A673 (cell line): ENCODE data around the gene CKAP4. TPM values are rescaled to one million over a fixed set of nuclear protein-coding genes. Genes with fewer than 3 reads are reported as not detected.

ENCODE experiments used
- BruUV-seq: library from RNA; stranded (reverse); fragments of 400-500 nt; replicated peaks from 2 replicates; lab custom pipeline; 2021; lab: Mats Ljungman, UMichigan
- CTCF ChIA-PET: fragments of 300-600 bp; sonication (Branson Sonifier 250); formaldehyde crosslinking; loops from one replicate; lab custom pipeline; 2022; ENCODE audit warnings: antibody characterized with exemption; lab: Charles Lee
- POLR2A ChIA-PET: fragments of 300-600 bp; sonication (Branson Sonifier 250); formaldehyde crosslinking; loops from one replicate; lab custom pipeline; 2022; ENCODE audit warnings: antibody characterized with exemption; ENCODE audit not compliant: low non-redundant PET; lab: Charles Lee
- DNase-seq: peaks from one replicate; pipeline ENCODE4 v3.0.0-alpha.2; 2015; ENCODE audit warnings: low spot score
- H3K27ac ChIP-seq: fragments of 200-600 bp; sonication (generic); 2 replicates; pipeline ENCODE4 v1.5.1; 2016; ENCODE audit warnings: mixed run types, low read depth, mild to moderate bottlenecking, mixed read lengths, antibody characterized with exemption, low read length; ENCODE audit not compliant: poor library complexity, severe bottlenecking
- H3K27me3 ChIP-seq: fragments of 200-600 bp; sonication (generic); replicated peaks from 2 replicates; pipeline ENCODE4 v1.6.1; 2017; ENCODE audit warnings: mixed run types, low read depth, mild to moderate bottlenecking, mixed read lengths, antibody characterized with exemption, low read length; ENCODE audit not compliant: insufficient read depth, poor library complexity
- H3K36me3 ChIP-seq: fragments of 200-600 bp; sonication (generic); 2 replicates; pipeline ENCODE4 v1.6.1; 2016; ENCODE audit warnings: mixed run types, mild to moderate bottlenecking, mixed read lengths, antibody characterized with exemption, low read length; ENCODE audit not compliant: insufficient read depth, poor library complexity, severe bottlenecking
- H3K4me1 ChIP-seq: fragments of 200-600 bp; sonication (generic); 2 replicates; pipeline ENCODE4 v1.6.1; 2017; ENCODE audit warnings: mixed run types, mild to moderate bottlenecking, mixed read lengths, antibody characterized with exemption, low read length; ENCODE audit not compliant: insufficient read depth, poor library complexity, severe bottlenecking
- H3K4me3 ChIP-seq: fragments of 200-600 bp; sonication (generic); 2 replicates; pipeline ENCODE4 v1.5.1; 2016; ENCODE audit warnings: low read depth, mixed run types, mild to moderate bottlenecking, mixed read lengths, low read length; ENCODE audit not compliant: poor library complexity, severe bottlenecking
- H3K9me3 ChIP-seq: fragments of 200-600 bp; sonication (generic); 2 replicates; pipeline ENCODE4 v1.6.1; 2016; ENCODE audit warnings: mixed run types, low read depth, mild to moderate bottlenecking, mixed read lengths, antibody characterized with exemption, low read length; ENCODE audit not compliant: poor library complexity, severe bottlenecking
- EZH2 ChIP-seq: fragments of 200-600 bp; sonication (generic); IDR thresholded peaks from 2 replicates; pipeline ENCODE4 v1.6.1; 2017; ENCODE audit warnings: borderline replicate concordance, low read depth, mild to moderate bottlenecking, mixed read lengths, antibody characterized with exemption, low read length; ENCODE audit not compliant: poor library complexity, severe bottlenecking
- intact Hi-C: fragments of 100-400 bp; cut with micrococcal nuclease; formaldehyde crosslinking; loops from one replicate; pipeline ENCODE4 v1.10.0; 2022; ENCODE audit not compliant: unreplicated experiment
- total RNA-seq: library from RNA; stranded (reverse); gene quantifications from 2 replicates; pipeline ENCODE4 v1.2.3, GENCODE V29; 2021
- TF ChIP-seq, protein P1 (sequence below): fragments of 300-800, 200-600 bp; sonication (generic); conservative IDR thresholded peaks from 2 replicates; pipeline ENCODE4 v1.5.1; 2017; ENCODE audit warnings: low read depth, mild to moderate bottlenecking, antibody characterized with exemption, low read length, moderate library complexity, mixed read lengths

The CKAP4 gene
- total RNA-seq, 1 experiment from 2014 or later, result 81.8 TPM

- Histone ChIP-seq H3K36me3 (no peaks in the 10 kb centered on the region), H3K27me3 (no peaks in the 10 kb centered on the region), H3K27ac (no peak overlapping the region), H3K4me1 (no peaks in the 10 kb centered on the region), H3K4me3 (no peak overlapping the region), H3K9me3 (no peaks in the 10 kb centered on the region)
- intact Hi-C loops, result loop anchor here (2.0 to 10.0 kb wide), 4 partner anchors 55 to 693 kb away; partner anchors contain the start of gene POLR3B
- ChIA-PET CTCF (interaction anchor here (0.8 to 1.3 kb wide), 2 partner anchors 130 to 692 kb away, joined by 3 read pairs; no protein-coding TSS in a partner anchor), POLR2A (no interaction called here)
- DNase-seq, result no peak
- TF ChIP-seq, protein P1, sequence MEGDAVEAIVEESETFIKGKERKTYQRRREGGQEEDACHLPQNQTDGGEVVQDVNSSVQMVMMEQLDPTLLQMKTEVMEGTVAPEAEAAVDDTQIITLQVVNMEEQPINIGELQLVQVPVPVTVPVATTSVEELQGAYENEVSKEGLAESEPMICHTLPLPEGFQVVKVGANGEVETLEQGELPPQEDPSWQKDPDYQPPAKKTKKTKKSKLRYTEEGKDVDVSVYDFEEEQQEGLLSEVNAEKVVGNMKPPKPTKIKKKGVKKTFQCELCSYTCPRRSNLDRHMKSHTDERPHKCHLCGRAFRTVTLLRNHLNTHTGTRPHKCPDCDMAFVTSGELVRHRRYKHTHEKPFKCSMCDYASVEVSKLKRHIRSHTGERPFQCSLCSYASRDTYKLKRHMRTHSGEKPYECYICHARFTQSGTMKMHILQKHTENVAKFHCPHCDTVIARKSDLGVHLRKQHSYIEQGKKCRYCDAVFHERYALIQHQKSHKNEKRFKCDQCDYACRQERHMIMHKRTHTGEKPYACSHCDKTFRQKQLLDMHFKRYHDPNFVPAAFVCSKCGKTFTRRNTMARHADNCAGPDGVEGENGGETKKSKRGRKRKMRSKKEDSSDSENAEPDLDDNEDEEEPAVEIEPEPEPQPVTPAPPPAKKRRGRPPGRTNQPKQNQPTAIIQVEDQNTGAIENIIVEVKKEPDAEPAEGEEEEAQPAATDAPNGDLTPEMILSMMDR, result no peak
- TF ChIP-seq EZH2, result no peak
- no TSS peak for BruUV-seq
These were observed 20.0 kb downstream of the CKAP4 start for GRCh38 chr12:106227641-106228319.

- ChIA-PET CTCF (interaction anchor here (0.9 to 2.0 kb wide), 3 partner anchors 55 to 693 kb away, joined by 3 to 10 read pairs (median 4); no protein-coding TSS in a partner anchor), POLR2A (no interaction called here)
- Histone ChIP-seq H3K9me3 (no peaks in the 10 kb centered on the region), H3K36me3 (no peaks in the 10 kb centered on the region), H3K4me1 (no peaks in the 10 kb centered on the region), H3K4me3 (no peak overlapping the region), H3K27ac (no peak overlapping the region), H3K27me3 (no peaks in the 10 kb centered on the region)
- intact Hi-C loops, result loop anchor here (2.0 to 10.0 kb wide), 4 partner anchors 56 to 694 kb away; partner anchors contain the start of gene POLR3B
- TF ChIP-seq, protein P1, result peak; percentile 70
- no peak for TF ChIP-seq EZH2
- peak; percentile 70 for DNase-seq
- BruUV-seq, result no TSS peak
These were observed 20.8 kb downstream of the CKAP4 start for GRCh38 chr12:106226884-106227640.

DNA sequence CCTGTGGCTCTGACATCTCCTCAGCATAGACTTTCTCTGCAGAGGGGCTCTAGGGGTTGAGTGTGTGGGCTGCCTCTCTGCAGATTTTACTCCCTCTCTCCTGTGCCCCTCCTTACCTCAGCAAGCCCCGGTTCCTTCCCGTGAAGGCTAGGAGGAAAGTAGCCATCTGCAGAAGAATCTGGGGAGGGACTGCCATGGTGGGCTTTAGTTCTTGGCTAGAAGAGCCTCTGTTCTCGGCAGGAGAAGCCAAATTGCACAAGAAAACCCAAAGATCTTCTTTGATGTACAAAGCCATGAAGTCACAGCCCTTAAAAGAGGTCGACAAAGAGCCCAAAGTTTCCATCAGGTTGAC is 23.5 kb downstream of the CKAP4 start:
- TF ChIP-seq EZH2, result no peak
- TF ChIP-seq, protein P1, result 0 out of 2 replicates have a peak, but pooled peaks have one; percentile 3
- H3K27ac ChIP-seq, result no peak overlapping the region
- peaks cover 9% of the 10 kb centered on the region for H3K27me3 ChIP-seq
- no peaks in the 10 kb centered on the region for H3K9me3 ChIP-seq
- no peaks in the 10 kb centered on the region for H3K36me3 ChIP-seq
- intact Hi-C loops, result loop anchor here (1.0 to 10.0 kb wide), 3 partner anchors 130 to 804 kb away; partner anchors contain the start of gene POLR3B
- POLR2A ChIA-PET, result no interaction called here
- no peak overlapping the region for H3K4me3 ChIP-seq
- no TSS peak for BruUV-seq
- DNase-seq, result no peak
- no peaks in the 10 kb centered on the region for H3K4me1 ChIP-seq
- CTCF ChIA-PET, result interaction anchor here (0.8 to 1.4 kb wide), 3 partner anchors 8 to 806 kb away, joined by 3 to 7 read pairs (median 4); no protein-coding TSS in a partner anchor
